ENCODE results near the gene KRT83.
"Not testable (repeated sequence)": the region's sequence is repeated elsewhere in the genome, so short reads cannot be mapped to it uniquely, and the experiment has no call there.

KRT83 gene

GRCh38 chr12:52347551-52348510, 26.6 kb upstream of the KRT83 start:
- no peak for DNase-seq
- peaks cover 62% of the 10 kb centered on the region for H3K27me3 ChIP-seq (replicated peaks; ENCODE audit: insufficient read depth, low read length)

GRCh38 chr12:52347016-52347415, 25.8 kb upstream of the KRT83 start:
- no peaks in the 10 kb centered on the region for H3K79me2 ChIP-seq (ENCODE audit: low read length)
- no peak for DNase-seq
- H4K20me1 ChIP-seq (ENCODE audit: insufficient read depth, low read length) = no peaks in the 10 kb centered on the region
- peaks cover 54% of the 10 kb centered on the region for H3K27me3 ChIP-seq (replicated peaks; ENCODE audit: insufficient read depth, low read length)
- H2AFZ ChIP-seq (ENCODE audit: low read length) = no peak overlapping the region
- H3K4me1 ChIP-seq (ENCODE audit: low read length) = no peaks in the 10 kb centered on the region
- H3K4me3 ChIP-seq (ENCODE audit: low read length) = no peak overlapping the region
- H3K9me3 ChIP-seq (replicated peaks; ENCODE audit: insufficient read depth, low read length) = no peaks in the 10 kb centered on the region
- H3K9ac ChIP-seq (ENCODE audit: low read length) = no peak overlapping the region
- no peak overlapping the region for H3K4me2 ChIP-seq (ENCODE audit: low read depth, low read length)
- TF ChIP-seq EZH2 (optimal IDR thresholded peaks at IDR 0.05; ENCODE audit: low read depth, low read length) = no peak
- no peak for TF ChIP-seq EZH2phosphoT487 (IDR thresholded peaks at IDR 0.05; ENCODE audit: low read length)
- TF ChIP-seq, protein P1, sequence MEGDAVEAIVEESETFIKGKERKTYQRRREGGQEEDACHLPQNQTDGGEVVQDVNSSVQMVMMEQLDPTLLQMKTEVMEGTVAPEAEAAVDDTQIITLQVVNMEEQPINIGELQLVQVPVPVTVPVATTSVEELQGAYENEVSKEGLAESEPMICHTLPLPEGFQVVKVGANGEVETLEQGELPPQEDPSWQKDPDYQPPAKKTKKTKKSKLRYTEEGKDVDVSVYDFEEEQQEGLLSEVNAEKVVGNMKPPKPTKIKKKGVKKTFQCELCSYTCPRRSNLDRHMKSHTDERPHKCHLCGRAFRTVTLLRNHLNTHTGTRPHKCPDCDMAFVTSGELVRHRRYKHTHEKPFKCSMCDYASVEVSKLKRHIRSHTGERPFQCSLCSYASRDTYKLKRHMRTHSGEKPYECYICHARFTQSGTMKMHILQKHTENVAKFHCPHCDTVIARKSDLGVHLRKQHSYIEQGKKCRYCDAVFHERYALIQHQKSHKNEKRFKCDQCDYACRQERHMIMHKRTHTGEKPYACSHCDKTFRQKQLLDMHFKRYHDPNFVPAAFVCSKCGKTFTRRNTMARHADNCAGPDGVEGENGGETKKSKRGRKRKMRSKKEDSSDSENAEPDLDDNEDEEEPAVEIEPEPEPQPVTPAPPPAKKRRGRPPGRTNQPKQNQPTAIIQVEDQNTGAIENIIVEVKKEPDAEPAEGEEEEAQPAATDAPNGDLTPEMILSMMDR (IDR thresholded peaks at IDR 0.05; ENCODE audit: low read length) = no peak
- H3K9me2 ChIP-seq (replicated peaks; ENCODE audit: insufficient read depth, low read length) = no peaks in the 10 kb centered on the region
- H3F3A ChIP-seq (ENCODE audit: insufficient read depth, low read length) = no peaks in the 10 kb centered on the region
- no peak overlapping the region for H3K27ac ChIP-seq (ENCODE audit: low read length)
- H3K36me3 ChIP-seq (replicated peaks; ENCODE audit: insufficient read depth, low read length) = no peaks in the 10 kb centered on the region

More at GRCh38 chr12:52347551-52348510, 26.6 kb upstream of the KRT83 start:
- Histone ChIP-seq H3K4me1 (ENCODE audit: low read length) (no peaks in the 10 kb centered on the region), H3K27ac (ENCODE audit: low read length) (no peak overlapping the region), H2AFZ (ENCODE audit: low read length) (no peak overlapping the region), H3K4me3 (ENCODE audit: low read length) (no peak overlapping the region), H3K36me3 (replicated peaks; ENCODE audit: insufficient read depth, low read length) (no peaks in the 10 kb centered on the region), H3K4me2 (ENCODE audit: low read depth, low read length) (no peak overlapping the region), H3F3A (ENCODE audit: insufficient read depth, low read length) (no peaks in the 10 kb centered on the region), H4K20me1 (ENCODE audit: insufficient read depth, low read length) (no peaks in the 10 kb centered on the region), H3K9ac (ENCODE audit: low read length) (no peak overlapping the region), H3K79me2 (ENCODE audit: low read length) (no peaks in the 10 kb centered on the region), H3K9me3 (replicated peaks; ENCODE audit: insufficient read depth, low read length) (no peaks in the 10 kb centered on the region), H3K9me2 (replicated peaks; ENCODE audit: insufficient read depth, low read length) (no peaks in the 10 kb centered on the region)
- no peak for TF ChIP-seq EZH2phosphoT487 (IDR thresholded peaks at IDR 0.05; ENCODE audit: low read length)
- TF ChIP-seq, protein P1 (IDR thresholded peaks at IDR 0.05; ENCODE audit: low read length) = no peak
- no peak for TF ChIP-seq EZH2 (optimal IDR thresholded peaks at IDR 0.05; ENCODE audit: low read depth, low read length)

GRCh38 chr12:52346593-52346992, 25.4 kb upstream of the KRT83 start:
- H3K27me3 ChIP-seq (replicated peaks; ENCODE audit: insufficient read depth, low read length) = peaks cover 54% of the 10 kb centered on the region
- H3K9ac ChIP-seq (ENCODE audit: low read length) = no peak overlapping the region
- no peaks in the 10 kb centered on the region for H3K36me3 ChIP-seq (replicated peaks; ENCODE audit: insufficient read depth, low read length)
- H3K9me3 ChIP-seq (replicated peaks; ENCODE audit: insufficient read depth, low read length) = no peaks in the 10 kb centered on the region
- no peaks in the 10 kb centered on the region for H3K9me2 ChIP-seq (replicated peaks; ENCODE audit: insufficient read depth, low read length)
- no peaks in the 10 kb centered on the region for H3K79me2 ChIP-seq (ENCODE audit: low read length)
- H3K4me3 ChIP-seq (ENCODE audit: low read length) = no peak overlapping the region
- no peaks in the 10 kb centered on the region for H3F3A ChIP-seq (ENCODE audit: insufficient read depth, low read length)
- DNase-seq = peak; percentile 22
- no peak overlapping the region for H3K4me2 ChIP-seq (ENCODE audit: low read depth, low read length)
- TF ChIP-seq EZH2 (optimal IDR thresholded peaks at IDR 0.05; ENCODE audit: low read depth, low read length) (no peak), EZH2phosphoT487 (IDR thresholded peaks at IDR 0.05; ENCODE audit: low read length) (no peak)
- TF ChIP-seq, protein P1 (IDR thresholded peaks at IDR 0.05; ENCODE audit: low read length) = no peak
- no peaks in the 10 kb centered on the region for H3K4me1 ChIP-seq (ENCODE audit: low read length)
- no peak overlapping the region for H3K27ac ChIP-seq (ENCODE audit: low read length)
- H2AFZ ChIP-seq (ENCODE audit: low read length) = no peak overlapping the region
- H4K20me1 ChIP-seq (ENCODE audit: insufficient read depth, low read length) = no peaks in the 10 kb centered on the region

GRCh38 chr12:52345041-52345440, 23.8 kb upstream of the KRT83 start:
- H3K36me3 ChIP-seq (replicated peaks; ENCODE audit: insufficient read depth, low read length); H3F3A ChIP-seq (ENCODE audit: insufficient read depth, low read length); H4K20me1 ChIP-seq (ENCODE audit: insufficient read depth, low read length); H3K4me3 ChIP-seq (ENCODE audit: low read length); H3K4me1 ChIP-seq (ENCODE audit: low read length); DNase-seq; H3K9ac ChIP-seq (ENCODE audit: low read length); H3K9me2 ChIP-seq (replicated peaks; ENCODE audit: insufficient read depth, low read length); H2AFZ ChIP-seq (ENCODE audit: low read length); H3K4me2 ChIP-seq (ENCODE audit: low read depth, low read length); H3K79me2 ChIP-seq (ENCODE audit: low read length); H3K9me3 ChIP-seq (replicated peaks; ENCODE audit: insufficient read depth, low read length); H3K27ac ChIP-seq (ENCODE audit: low read length): not testable (repeated sequence)
- H3K27me3 ChIP-seq (replicated peaks; ENCODE audit: insufficient read depth, low read length) = peaks cover 40% of the 10 kb centered on the region
